Thyroid gland (tissue), 4 donors: ENCODE measurements around the gene PRSS27.
"Not testable (repeated sequence)": the region's sequence is repeated elsewhere in the genome, so short reads cannot be mapped to it uniquely, and the experiment has no call there.

Experiments used
- POLR2A ChIP-seq, 2 donors: fragments of 450-650 bp; IDR thresholded peaks; one replicate each; pipeline ENCODE4 v1.6.1; 2017; ENCODE audit warnings: antibody characterized with exemption in 2 of 2, mild to moderate bottlenecking in 2 of 2, moderate library complexity in 1 of 2
- TF ChIP-seq, protein P1 (sequence below), 6 experiments: fragments of 200-600 bp in 3 of 6; fragments of 450-650 bp in 3 of 6; sonication (generic) in 3 of 6; IDR thresholded peaks; one replicate each; pipeline ENCODE4 v1.5.1; 2016 to 2019; ENCODE audit warnings: antibody characterized with exemption in 6 of 6, mild to moderate bottlenecking in 2 of 6, inconsistent platforms in 1 of 6, moderate library complexity in 1 of 6

DNA sequence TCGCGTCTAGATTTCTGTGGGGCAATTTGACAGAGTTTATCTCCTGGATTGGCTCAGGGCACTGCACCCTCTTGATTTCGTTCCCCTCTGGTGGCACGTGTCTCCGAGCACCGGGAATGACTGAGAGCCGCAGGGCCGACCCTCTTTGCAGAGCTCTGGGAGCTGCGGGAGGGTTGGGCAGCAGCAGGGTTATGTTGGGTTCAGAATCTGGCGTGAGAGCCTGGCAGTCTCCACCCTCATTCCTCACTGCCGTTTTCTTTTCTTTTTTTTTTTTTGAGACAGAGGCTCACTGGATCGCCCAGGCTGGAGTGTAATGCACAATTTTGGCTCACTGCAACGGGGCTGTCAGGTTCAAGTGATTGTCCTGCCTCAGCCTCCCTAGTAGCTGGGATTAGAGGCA, 30.6 kb downstream of the PRSS27 start:
- TF ChIP-seq, protein P1, sequence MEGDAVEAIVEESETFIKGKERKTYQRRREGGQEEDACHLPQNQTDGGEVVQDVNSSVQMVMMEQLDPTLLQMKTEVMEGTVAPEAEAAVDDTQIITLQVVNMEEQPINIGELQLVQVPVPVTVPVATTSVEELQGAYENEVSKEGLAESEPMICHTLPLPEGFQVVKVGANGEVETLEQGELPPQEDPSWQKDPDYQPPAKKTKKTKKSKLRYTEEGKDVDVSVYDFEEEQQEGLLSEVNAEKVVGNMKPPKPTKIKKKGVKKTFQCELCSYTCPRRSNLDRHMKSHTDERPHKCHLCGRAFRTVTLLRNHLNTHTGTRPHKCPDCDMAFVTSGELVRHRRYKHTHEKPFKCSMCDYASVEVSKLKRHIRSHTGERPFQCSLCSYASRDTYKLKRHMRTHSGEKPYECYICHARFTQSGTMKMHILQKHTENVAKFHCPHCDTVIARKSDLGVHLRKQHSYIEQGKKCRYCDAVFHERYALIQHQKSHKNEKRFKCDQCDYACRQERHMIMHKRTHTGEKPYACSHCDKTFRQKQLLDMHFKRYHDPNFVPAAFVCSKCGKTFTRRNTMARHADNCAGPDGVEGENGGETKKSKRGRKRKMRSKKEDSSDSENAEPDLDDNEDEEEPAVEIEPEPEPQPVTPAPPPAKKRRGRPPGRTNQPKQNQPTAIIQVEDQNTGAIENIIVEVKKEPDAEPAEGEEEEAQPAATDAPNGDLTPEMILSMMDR (IDR thresholded peaks at IDR 0.05), result not testable (repeated sequence)
- not testable (repeated sequence) for TF ChIP-seq POLR2A (IDR thresholded peaks at IDR 0.05)
